HG03139 (cell line): ENCODE results near the gene GOLT1A.

Experiments
- ATAC-seq: cut with Tn5 transposase; IDR thresholded peaks from one replicate; pipeline ENCODE4 v1.9.1; 2021; ENCODE audit not compliant: unreplicated experiment

The GOLT1A gene

DNA sequence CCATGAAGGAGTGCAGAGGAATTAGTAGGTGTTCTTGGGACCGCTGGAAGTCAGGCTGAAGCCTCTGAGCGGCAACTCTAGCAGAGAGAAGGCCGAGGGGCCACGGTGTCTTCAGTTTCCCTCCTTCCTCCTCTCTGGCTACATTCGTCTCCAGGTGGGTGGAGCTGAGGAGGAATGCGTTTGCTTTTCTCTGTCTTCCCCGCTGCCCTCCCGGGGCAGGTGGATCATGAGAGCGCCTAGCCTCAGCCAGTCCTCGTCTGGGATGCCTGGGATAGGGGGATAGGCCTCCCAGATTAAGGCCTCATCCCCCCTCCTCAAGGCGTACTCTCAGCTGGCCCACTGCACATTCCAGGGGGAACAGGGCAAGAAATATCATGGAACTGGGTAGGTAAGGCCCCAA lies 7.5 kb upstream of the GOLT1A start:
- ATAC-seq: no peak

DNA sequence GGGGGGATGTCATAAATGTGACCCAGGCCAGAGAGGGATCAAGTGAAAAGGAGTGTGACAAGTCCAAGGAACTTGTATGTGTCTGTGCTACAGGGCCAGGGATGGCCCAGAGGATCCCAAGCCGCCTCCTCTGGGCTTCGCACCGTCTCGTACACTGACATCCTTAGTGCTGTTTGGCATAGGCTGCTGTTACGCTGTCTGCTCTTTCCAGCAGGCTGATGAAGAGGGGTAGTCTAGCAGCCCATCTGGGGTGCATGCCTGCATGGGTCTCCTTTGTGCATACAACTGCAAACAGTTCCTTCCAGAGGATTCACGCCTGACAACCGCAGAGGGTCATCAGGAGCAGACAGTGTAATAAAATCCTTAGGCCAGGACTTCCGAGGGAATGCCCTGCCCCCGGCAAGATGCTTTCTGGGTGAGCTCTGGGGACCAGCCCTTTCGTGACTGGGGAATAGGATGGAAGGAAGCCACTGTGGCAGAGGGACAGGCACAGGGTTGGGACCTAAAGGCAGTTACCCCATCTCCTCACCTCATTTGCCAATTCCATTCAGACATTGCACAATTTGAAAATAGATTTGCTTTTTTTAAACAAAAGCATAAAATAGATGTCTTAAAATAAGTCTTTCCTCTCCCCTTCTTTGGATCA lies 6.3 kb upstream of the GOLT1A start:
- ATAC-seq: no peak

DNA sequence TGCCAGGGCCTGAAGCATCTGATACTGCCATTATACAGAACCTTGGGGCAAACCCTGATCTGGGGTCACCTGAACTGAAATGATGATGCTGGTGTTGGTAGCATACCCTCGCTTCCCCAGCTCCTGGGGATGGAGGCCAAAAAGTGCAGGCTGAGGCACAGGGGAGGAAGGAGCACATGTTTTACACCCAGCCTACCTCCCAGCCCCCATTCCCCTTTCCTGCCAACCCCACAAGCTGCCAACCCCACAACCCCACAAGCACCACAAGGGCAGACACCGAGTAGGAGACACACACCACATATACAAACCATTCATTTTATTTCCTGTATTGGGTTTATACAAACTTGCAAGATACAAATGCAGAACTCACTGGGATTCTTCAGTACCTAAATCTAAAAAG lies 4.8 kb upstream of the GOLT1A start:
- ATAC-seq: no peak

- no peak for ATAC-seq
Measured at GRCh38 chr1:204217648-204218000, 3.8 kb upstream of the GOLT1A start.

- ATAC-seq: no peak
Measured at GRCh38 chr1:204216880-204217647, 3.3 kb upstream of the GOLT1A start.

DNA sequence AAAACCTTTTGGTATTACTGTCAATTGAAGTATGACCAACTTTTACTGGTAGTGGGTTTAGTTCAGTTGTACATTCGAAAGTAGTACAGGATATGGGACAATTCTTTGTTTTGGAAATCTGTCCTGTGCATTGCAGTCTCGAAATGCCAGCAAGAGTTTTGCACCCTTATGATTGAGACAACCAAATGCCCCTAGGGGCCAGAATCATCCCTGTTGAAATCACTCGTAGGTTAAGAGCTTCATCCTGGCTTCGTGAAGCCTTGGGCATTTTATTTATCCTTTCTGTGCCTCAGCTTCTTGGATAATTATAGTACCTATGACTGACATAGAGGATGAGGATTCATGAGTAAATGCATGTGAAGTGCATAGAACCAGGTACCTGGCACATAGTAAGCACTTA lies 2.4 kb upstream of the GOLT1A start:
- ATAC-seq: no peak

- no peak for ATAC-seq
Measured at GRCh38 chr1:204212715-204213114, 1.1 kb downstream of the GOLT1A start.

GRCh38 chr1:204211046-204211445 lies 2.7 kb downstream of the GOLT1A start:
- no peak for ATAC-seq

DNA sequence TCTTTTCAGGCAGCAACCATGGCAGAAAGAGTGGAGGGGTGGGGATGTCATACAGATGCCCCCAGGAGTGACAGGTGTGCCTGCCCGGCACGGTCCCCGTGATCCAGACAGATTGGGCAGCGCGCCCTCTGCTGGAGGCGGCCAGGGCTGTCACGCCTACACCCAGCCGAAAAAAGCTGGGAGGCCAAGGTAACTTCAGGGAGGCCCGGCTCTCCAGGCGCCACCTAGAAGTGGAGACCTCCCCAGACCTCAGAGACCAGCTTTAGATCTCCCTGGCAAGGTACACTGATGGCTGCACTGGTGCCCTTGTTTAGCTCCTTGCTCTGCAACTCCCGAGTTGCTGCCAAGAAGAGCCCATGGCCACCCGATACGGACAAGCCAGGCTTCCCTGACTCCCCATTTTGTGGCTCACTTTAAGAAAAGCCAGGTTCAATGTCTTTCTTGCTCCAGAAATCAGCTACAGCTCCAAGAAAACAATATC lies 6.6 kb downstream of the GOLT1A start:
- no peak for ATAC-seq

GRCh38 chr1:204206121-204206520 lies 7.7 kb downstream of the GOLT1A start:
- ATAC-seq: no peak

DNA sequence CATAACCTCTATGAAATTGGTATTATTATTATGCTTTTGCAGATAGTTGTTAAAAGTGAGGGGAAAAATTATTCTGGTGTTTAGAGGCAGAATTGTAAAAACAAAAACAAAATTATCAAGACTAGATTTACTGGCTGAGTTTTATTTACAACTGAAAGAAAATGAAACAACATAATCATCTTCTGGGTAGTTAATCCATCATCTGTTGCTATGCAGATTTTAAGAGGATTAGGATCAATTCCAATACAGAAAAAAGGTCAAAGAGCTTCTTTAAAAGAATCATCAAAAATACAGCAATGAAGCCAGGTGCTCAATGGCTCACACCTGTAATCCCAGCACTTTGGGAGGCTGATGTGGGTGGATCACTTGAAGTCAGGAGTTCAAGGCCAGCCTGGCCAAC lies 8.3 kb downstream of the GOLT1A start:
- no peak for ATAC-seq

DNA sequence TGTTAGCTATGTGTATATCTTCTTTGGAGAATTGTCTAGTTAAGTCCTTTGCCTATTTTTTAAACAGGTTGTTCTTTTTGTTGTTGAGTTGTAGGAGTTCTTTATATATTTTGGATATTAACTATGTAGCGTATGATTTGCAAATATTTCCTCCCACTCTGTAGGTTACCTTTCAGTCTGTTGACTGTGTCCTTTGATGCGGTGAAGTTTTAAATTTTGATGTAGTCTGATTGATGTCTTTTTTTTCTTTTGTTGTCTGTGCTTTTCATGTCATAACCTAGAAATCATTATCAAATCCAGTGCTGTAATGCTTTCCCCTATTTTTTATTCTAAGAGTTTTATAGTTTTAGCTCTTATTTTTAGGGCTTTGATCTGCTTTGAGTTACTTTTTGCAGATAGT lies 8.8 kb downstream of the GOLT1A start:
- no peak for ATAC-seq

DNA sequence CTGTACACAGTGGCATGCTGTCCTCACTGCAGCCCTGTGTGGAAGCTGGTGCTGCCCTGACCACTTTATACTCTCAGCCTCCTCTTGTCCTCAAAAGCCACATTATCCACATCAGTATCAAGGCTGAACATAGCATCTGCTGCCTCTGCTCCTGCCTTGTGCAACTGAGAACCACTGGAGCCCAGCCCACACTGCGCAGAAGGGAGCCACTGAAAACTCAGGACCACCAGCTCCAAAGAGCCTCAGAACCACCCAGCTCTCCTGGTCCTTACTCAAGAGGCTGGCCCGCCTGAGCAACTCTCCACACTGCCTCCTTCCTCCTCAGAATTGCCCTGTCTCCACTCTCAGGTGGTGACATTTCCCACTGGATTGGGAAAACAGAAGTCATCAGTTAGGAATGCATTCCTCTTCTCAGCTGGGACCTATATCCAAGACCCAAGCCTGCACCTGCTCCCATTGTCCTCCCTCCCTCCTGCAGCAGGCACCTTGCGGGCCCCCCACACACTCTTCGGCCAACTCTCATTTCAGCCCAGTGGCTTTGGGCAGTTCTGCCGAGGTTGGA lies 10.5 kb downstream of the GOLT1A start:
- ATAC-seq: no peak

GRCh38 chr1:204202481-204202880 lies 11.3 kb downstream of the GOLT1A start:
- ATAC-seq: no peak

GRCh38 chr1:204201348-204202040 lies 12.3 kb downstream of the GOLT1A start:
- ATAC-seq: no peak

- ATAC-seq: no peak
Measured at GRCh38 chr1:204199579-204199978, 14.2 kb downstream of the GOLT1A start.

DNA sequence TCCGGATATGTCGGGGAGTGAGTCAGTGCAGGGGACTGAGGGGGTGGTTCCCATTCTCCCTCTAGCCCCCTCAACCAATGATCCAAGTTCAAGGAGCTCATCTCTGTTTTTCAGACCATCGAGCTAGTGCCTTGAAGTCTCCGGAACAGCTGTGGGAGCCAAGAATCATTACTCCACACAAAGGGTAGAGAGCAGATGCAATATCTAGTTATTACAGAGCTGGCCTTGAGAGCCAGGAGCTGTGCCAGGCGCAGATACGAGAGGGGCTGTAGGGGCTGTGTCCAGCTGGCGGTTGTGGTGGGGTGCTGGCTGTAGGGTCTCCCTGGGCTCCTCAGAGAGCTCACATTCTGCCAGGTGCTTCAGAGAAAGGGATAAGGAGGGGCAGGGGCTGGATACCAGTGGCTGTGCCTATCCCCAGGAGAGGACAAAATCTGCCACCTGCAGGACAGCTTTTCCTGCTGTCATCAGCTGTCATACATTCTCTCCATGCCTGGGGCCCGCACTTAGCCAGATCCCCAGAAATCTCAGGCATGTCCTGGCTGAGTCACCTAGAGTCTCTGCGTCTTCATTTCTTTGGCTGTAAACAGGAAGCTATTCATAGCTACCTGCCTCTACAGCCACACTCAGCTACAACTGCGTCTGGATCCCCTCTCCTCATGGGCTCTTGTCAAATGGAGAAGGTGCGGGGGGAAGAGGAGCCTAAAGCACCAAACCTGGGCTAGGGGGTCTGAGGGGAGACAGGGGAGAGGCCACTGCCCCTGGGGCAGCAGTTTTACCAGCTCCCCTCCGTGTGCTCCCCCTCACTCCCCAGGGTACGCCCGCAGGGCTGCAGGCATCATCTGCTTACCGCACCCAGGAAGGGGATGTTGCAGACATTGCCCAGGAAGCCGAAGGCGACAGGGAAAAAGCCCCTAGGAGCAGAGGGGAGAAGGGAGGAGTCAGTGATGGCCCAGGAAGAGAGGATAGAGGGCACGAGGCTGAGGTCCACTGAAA lies 15.1 kb downstream of the GOLT1A start:
- ATAC-seq: no peak

DNA sequence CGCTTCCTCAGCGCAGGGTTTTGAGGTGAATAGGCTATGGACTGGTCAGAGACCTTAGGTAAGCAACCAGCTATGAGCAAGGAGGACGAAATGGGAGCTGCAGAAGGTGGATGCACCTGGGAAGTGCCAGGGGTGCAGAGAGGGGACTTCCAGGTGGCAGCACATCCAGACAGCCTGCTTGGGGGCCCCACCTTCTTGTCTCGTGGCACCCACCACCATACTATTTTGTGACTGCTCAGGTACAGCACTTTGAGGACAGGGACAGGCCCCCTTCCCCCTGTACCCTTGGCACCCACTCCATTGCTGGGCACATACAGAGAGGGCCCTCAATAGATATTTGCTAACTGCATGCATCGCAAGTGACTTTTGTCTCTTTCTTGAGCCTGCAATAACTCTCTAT lies 16.7 kb downstream of the GOLT1A start:
- no peak for ATAC-seq

GRCh38 chr1:204196068-204196795 lies 17.6 kb downstream of the GOLT1A start, which contains the start of gene KISS1:
Gene KISS1, minus strand, starts transcription at chr1:204196491. Its CDS starts 3,615 bp downstream, at chr1:204192876.
- no peak for ATAC-seq

- no peak for ATAC-seq
Measured at GRCh38 chr1:204194771-204195170, 19.0 kb downstream of the GOLT1A start.
